HepG2 (cell line): Measurements from ENCODE around the gene GNG7. TPM values are rescaled to one million over a fixed set of nuclear protein-coding genes. Genes with fewer than 3 reads are reported as not detected.

Experiments
- ATAC-seq: fragments of 200-7000 bp; cut with Tn5 transposase; 3 replicates; pipeline ENCODE4 v1.9.1; 2020; ENCODE audit warnings: mild to moderate bottlenecking, moderate library complexity
- BruUV-seq: library from RNA; stranded (reverse); fragments of 400-500 nt; replicated peaks from 2 replicates; lab custom pipeline; 2021; lab: Mats Ljungman, UMichigan
- CTCF ChIA-PET: fragments of 300-600 bp; formaldehyde crosslinking; extraction: SDS; loops from one replicate; lab custom pipeline; 2021; ENCODE audit warnings: low total read pairs, inconsistent platforms, low intra/inter-chr PET ratio; lab: Yijun Ruan, JAX
- POLR2A ChIA-PET: fragments of 350-600 bp; sonication (Branson Sonifier 250); formaldehyde crosslinking; loops from one replicate; lab custom pipeline; 2020; ENCODE audit warnings: antibody characterized with exemption, inconsistent platforms; lab: Yijun Ruan, JAX
- DNase-seq: peaks from one replicate; pipeline ENCODE4 v3.0.0-alpha.2; 2015; ENCODE audit warnings: low spot score
- FAIRE-seq: peaks from 3 replicates; lab custom pipeline; 2011; peaks lifted over from hg19 to GRCh38; lab: Jason Lieb, UNC
- H2AFZ ChIP-seq: one replicate; pipeline ENCODE4 v1.6.1; 2011; ENCODE audit warnings: low read length, inconsistent platforms
- H3K27ac ChIP-seq: fragments of 300-600 bp; 3 replicates; pipeline ENCODE4 v1.8.0; 2011; ENCODE audit warnings: mixed run types, mild to moderate bottlenecking, mixed read lengths, low read length, inconsistent platforms; ENCODE audit not compliant: insufficient read depth; ENCODE audit errors: extremely low read length
- H3K27me3 ChIP-seq, 2 experiments: fragments of 200-600 bp in 1 of 2; 2 replicates in 1 of 2; 3 replicates in 1 of 2; pipeline versions ENCODE4 v1.6.0 to v1.8.0; 2011; ENCODE audit warnings: low read length in 2 of 2, mild to moderate bottlenecking in 2 of 2, moderate library complexity in 2 of 2, inconsistent platforms in 1 of 2; ENCODE audit not compliant: insufficient read depth in 2 of 2, control insufficient read depth in 1 of 2
- H3K36me3 ChIP-seq, 2 experiments: fragments of 200-600 bp in 1 of 2; replicated peaks in 1 of 2; 2 replicates in 1 of 2; 3 replicates in 1 of 2; pipeline versions ENCODE4 v1.5.1 to v1.8.0; 2011; ENCODE audit warnings: low read length in 2 of 2, inconsistent platforms in 1 of 2; ENCODE audit not compliant: insufficient read depth in 2 of 2, control insufficient read depth in 1 of 2
- H3K4me1 ChIP-seq: 2 replicates; pipeline ENCODE4 v1.5.1; 2012; ENCODE audit warnings: low read length, inconsistent platforms; ENCODE audit not compliant: insufficient read depth
- H3K4me2 ChIP-seq: 2 replicates; pipeline ENCODE4 v1.6.0; 2011; ENCODE audit warnings: low read depth, low read length, inconsistent platforms
- H3K4me3 ChIP-seq, 3 experiments: fragments of 200-600 bp in 1 of 3; sonication (generic), shearing (Covaris generic) in 1 of 3; replicated peaks in 1 of 3; 2 replicates each; pipeline ENCODE4 v1.5.1; 2011 to 2016; ENCODE audit warnings: low read length in 3 of 3, inconsistent platforms in 2 of 3, low read depth in 2 of 3, mild to moderate bottlenecking in 2 of 3, control low read depth in 1 of 3, mixed read lengths in 1 of 3; ENCODE audit not compliant: insufficient read depth in 1 of 3
- H3K79me2 ChIP-seq: one replicate; pipeline ENCODE4 v1.6.1; 2011; ENCODE audit warnings: low read length, inconsistent platforms; ENCODE audit not compliant: insufficient read depth
- H3K9ac ChIP-seq: 2 replicates; pipeline ENCODE4 v1.6.0; 2011; ENCODE audit warnings: mild to moderate bottlenecking, low read depth, low read length, inconsistent platforms; ENCODE audit not compliant: insufficient read depth
- H3K9me3 ChIP-seq: 2 replicates; pipeline ENCODE4 v1.5.1; 2012; ENCODE audit warnings: mild to moderate bottlenecking, low read length
- H4K20me1 ChIP-seq: 2 replicates; pipeline ENCODE4 v1.6.0; 2011; ENCODE audit warnings: inconsistent platforms, mild to moderate bottlenecking, low read length, moderate library complexity; ENCODE audit not compliant: insufficient read depth
- GATAD2A ChIP-seq: IDR thresholded peaks from 2 replicates; pipeline ENCODE4 v1.6.1; 2016
- GTF2F1 ChIP-seq: fragments of 150-350 bp; IDR thresholded peaks from 2 replicates; pipeline ENCODE4 v1.6.1; 2014; ENCODE audit warnings: low read length
- HNRNPUL1 ChIP-seq: fragments of 200-400 bp; formaldehyde crosslinking; IDR thresholded peaks from 2 replicates; pipeline ENCODE4 v1.6.1; 2017; ENCODE audit warnings: low read depth, mild to moderate bottlenecking, low read length, moderate library complexity
- KMT2A ChIP-seq: sonication (generic); formaldehyde crosslinking; IDR thresholded peaks from 2 replicates; pipeline ENCODE4 v1.4.0; 2020; ENCODE audit warnings: missing genetic modification reagents
- MEIS1 ChIP-seq: sonication (generic); formaldehyde crosslinking; IDR thresholded peaks from 2 replicates; pipeline ENCODE4 v1.9.0; 2021; ENCODE audit warnings: mild to moderate bottlenecking, missing genetic modification reagents, moderate library complexity, borderline replicate concordance
- RFX1 ChIP-seq: fragments of 450-650 bp; IDR thresholded peaks from 2 replicates; pipeline ENCODE4 v1.6.1; 2017
- SATB2 ChIP-seq: sonication (generic); formaldehyde crosslinking; IDR thresholded peaks from 2 replicates; pipeline ENCODE4 v1.5.0; 2020; ENCODE audit warnings: missing genetic modification reagents
- ZKSCAN1 ChIP-seq: fragments of 150-350 bp; IDR thresholded peaks from 2 replicates; pipeline ENCODE4 v1.6.1; 2014; ENCODE audit warnings: low read length
- ZNF549 ChIP-seq: sonication (generic); formaldehyde crosslinking; IDR thresholded peaks from 2 replicates; pipeline ENCODE4 v1.5.0; 2020; ENCODE audit warnings: missing genetic modification reagents
- WGBS: methylation state at CpG from one replicate; pipeline ENCODE4 v1.1.6; 2017; ENCODE audit warnings: low lambda C conversion rate; 5-methylcytosine and 5-hydroxymethylcytosine counted together
- in situ Hi-C: cut with HindIII; loops from 2 replicates; pipeline ENCODE4 v1.10.0; 2017; ENCODE audit warnings: low pct_unique_long_range_greater_than_20kb; ENCODE audit not compliant: extremely low pct_ligation_motif_present
- intact Hi-C: fragments of 100-400 bp; cut with micrococcal nuclease; formaldehyde crosslinking; loops from one replicate; pipeline ENCODE4 v1.10.0; 2022; ENCODE audit not compliant: unreplicated experiment
- polyA plus RNA-seq, 8 experiments: library from polyadenylated mRNA; depleted of rRNA in 3 of 8; stranded (reverse) in 7 of 8; unstranded in 1 of 8; fragments of >200 nt; fragmentation: Illumina TruSeq in 4 of 8; extraction: Trizol in 4 of 8; gene quantifications; 2 replicates each; pipeline versions ENCODE4 v1.2.1 to v1.2.3, GENCODE V29; 2011 to 2016; ENCODE audit warnings: low read depth in 4 of 8, missing spikeins in 1 of 8, mixed read lengths in 1 of 8; ENCODE audit not compliant: insufficient read depth in 1 of 8
- total RNA-seq, 5 experiments: library from RNA; depleted of rRNA; stranded (reverse); fragments of >200 nt; fragmentation: Illumina TruSeq; extraction: Trizol; gene quantifications; 2 replicates each; pipeline ENCODE4 v1.2.3, GENCODE V29; 2016; ENCODE audit warnings: low read depth in 1 of 5
- TF ChIP-seq, protein P1 (sequence below): sonication (generic); formaldehyde crosslinking; IDR thresholded peaks from 2 replicates; pipeline ENCODE4; 2020; ENCODE audit warnings: missing genetic modification reagents, mild to moderate bottlenecking, borderline replicate concordance
- TF ChIP-seq, protein P2 (sequence below): sonication (generic); formaldehyde crosslinking; conservative IDR thresholded peaks from 2 replicates; pipeline ENCODE4 v1.4.0; 2020; ENCODE audit warnings: mild to moderate bottlenecking, missing genetic modification reagents, moderate library complexity
- TF ChIP-seq, protein P3 (sequence below): sonication (generic); formaldehyde crosslinking; IDR thresholded peaks from 2 replicates; pipeline ENCODE4 v1.4.0; 2020; ENCODE audit warnings: missing genetic modification reagents

Gene GNG7
- total and polyA plus RNA-seq, 2 of the 13 experiments (the other 11 are each of a cell fraction or from before 2014, with no cell fraction given), result 1.4 to 3.3 TPM

DNA sequence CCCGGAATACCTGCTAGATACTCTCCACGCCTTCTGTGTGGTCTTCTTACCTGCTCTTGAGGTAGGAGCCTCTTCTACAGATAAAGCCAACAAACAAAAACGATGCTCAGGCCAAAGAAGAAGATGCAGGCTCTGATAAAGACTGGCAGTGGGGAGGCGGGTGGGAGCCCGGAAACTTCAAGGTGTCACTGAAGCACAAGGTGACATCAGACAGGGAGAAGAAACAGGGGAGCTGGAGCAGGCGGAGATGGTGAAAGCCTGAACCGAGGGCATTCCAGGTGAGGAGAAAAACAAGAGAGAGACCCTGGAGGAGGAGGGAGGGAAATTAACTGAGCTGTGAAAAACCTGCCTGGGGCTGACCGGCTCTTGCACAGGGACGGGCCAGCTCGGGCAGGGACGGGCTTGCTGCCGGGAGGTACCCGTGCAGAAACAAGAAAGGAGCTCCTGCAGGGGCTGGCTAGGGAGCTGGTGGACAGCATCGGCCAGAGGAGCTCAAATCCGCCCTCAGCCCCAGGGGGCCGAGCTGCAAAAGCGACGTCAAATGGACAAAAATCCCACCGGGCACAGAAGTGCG, 19.0 kb downstream of the GNG7 start:
- intact Hi-C loops (no loop called here), in situ Hi-C loops (no loop called here)
- BruUV-seq, result no TSS peak
- DNase-seq (no peak), ATAC-seq (no peak), FAIRE-seq (no peak)
- TF ChIP-seq ZNF549 (CRISPR knock-in tag), result no peak
- no peak for TF ChIP-seq GTF2F1
- TF ChIP-seq, protein P1, sequence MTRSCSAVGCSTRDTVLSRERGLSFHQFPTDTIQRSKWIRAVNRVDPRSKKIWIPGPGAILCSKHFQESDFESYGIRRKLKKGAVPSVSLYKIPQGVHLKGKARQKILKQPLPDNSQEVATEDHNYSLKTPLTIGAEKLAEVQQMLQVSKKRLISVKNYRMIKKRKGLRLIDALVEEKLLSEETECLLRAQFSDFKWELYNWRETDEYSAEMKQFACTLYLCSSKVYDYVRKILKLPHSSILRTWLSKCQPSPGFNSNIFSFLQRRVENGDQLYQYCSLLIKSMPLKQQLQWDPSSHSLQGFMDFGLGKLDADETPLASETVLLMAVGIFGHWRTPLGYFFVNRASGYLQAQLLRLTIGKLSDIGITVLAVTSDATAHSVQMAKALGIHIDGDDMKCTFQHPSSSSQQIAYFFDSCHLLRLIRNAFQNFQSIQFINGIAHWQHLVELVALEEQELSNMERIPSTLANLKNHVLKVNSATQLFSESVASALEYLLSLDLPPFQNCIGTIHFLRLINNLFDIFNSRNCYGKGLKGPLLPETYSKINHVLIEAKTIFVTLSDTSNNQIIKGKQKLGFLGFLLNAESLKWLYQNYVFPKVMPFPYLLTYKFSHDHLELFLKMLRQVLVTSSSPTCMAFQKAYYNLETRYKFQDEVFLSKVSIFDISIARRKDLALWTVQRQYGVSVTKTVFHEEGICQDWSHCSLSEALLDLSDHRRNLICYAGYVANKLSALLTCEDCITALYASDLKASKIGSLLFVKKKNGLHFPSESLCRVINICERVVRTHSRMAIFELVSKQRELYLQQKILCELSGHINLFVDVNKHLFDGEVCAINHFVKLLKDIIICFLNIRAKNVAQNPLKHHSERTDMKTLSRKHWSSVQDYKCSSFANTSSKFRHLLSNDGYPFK (CRISPR knock-in tag), result no peak
- TF ChIP-seq SATB2 (CRISPR knock-in tag), result no peak
- no peak for TF ChIP-seq ZKSCAN1
- TF ChIP-seq KMT2A (CRISPR knock-in tag), result no peak
- TF ChIP-seq, protein P2, sequence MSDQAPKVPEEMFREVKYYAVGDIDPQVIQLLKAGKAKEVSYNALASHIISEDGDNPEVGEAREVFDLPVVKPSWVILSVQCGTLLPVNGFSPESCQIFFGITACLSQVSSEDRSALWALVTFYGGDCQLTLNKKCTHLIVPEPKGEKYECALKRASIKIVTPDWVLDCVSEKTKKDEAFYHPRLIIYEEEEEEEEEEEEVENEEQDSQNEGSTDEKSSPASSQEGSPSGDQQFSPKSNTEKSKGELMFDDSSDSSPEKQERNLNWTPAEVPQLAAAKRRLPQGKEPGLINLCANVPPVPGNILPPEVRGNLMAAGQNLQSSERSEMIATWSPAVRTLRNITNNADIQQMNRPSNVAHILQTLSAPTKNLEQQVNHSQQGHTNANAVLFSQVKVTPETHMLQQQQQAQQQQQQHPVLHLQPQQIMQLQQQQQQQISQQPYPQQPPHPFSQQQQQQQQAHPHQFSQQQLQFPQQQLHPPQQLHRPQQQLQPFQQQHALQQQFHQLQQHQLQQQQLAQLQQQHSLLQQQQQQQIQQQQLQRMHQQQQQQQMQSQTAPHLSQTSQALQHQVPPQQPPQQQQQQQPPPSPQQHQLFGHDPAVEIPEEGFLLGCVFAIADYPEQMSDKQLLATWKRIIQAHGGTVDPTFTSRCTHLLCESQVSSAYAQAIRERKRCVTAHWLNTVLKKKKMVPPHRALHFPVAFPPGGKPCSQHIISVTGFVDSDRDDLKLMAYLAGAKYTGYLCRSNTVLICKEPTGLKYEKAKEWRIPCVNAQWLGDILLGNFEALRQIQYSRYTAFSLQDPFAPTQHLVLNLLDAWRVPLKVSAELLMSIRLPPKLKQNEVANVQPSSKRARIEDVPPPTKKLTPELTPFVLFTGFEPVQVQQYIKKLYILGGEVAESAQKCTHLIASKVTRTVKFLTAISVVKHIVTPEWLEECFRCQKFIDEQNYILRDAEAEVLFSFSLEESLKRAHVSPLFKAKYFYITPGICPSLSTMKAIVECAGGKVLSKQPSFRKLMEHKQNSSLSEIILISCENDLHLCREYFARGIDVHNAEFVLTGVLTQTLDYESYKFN, result no peak
- no peak for TF ChIP-seq GATAD2A (CRISPR knock-in tag)
- no peak for TF ChIP-seq HNRNPUL1
- TF ChIP-seq, protein P3, sequence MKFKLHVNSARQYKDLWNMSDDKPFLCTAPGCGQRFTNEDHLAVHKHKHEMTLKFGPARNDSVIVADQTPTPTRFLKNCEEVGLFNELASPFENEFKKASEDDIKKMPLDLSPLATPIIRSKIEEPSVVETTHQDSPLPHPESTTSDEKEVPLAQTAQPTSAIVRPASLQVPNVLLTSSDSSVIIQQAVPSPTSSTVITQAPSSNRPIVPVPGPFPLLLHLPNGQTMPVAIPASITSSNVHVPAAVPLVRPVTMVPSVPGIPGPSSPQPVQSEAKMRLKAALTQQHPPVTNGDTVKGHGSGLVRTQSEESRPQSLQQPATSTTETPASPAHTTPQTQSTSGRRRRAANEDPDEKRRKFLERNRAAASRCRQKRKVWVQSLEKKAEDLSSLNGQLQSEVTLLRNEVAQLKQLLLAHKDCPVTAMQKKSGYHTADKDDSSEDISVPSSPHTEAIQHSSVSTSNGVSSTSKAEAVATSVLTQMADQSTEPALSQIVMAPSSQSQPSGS (CRISPR knock-in tag), result no peak
- TF ChIP-seq RFX1, result no peak
- no peak for TF ChIP-seq MEIS1 (CRISPR knock-in tag)
- Histone ChIP-seq H3K9ac (no peak overlapping the region), H3K79me2 (no peaks in the 10 kb centered on the region), H3K27ac (no peak overlapping the region), H2AFZ (no peak overlapping the region), H3K9me3 (no peaks in the 10 kb centered on the region), H3K4me2 (no peak overlapping the region), H3K36me3 (no peaks in the 10 kb centered on the region), H3K27me3 (no peaks in the 10 kb centered on the region), H4K20me1 (no peaks in the 10 kb centered on the region), H3K4me3 (no peak overlapping the region), H3K4me1 (peaks cover 31% of the 10 kb centered on the region)
- CTCF ChIA-PET, result no interaction called here
- POLR2A ChIA-PET, result no interaction called here
- 81% methylated on average over 20 of the region's 20 CpGs for WGBS
